GM10248 (cell line): ENCODE measurements around the gene LIME1.

Experiments
- CTCF ChIA-PET: fragments of 300-600 bp; sonication (Branson Sonifier 250); formaldehyde crosslinking; extraction: SDS; loops from one replicate; lab custom pipeline; 2021; ENCODE audit warnings: antibody characterized with exemption; lab: Yijun Ruan, JAX
- POLR2A ChIA-PET: fragments of 350-650 bp; sonication (Branson Sonifier 250); formaldehyde crosslinking; extraction: SDS; loops from one replicate; lab custom pipeline; 2020; ENCODE audit warnings: antibody characterized with exemption; lab: Yijun Ruan, JAX
- DNase-seq: peaks from one replicate; pipeline ENCODE4 v3.0.0; 2012; ENCODE audit errors: extremely low spot score
- TF ChIP-seq, protein P1 (sequence below): IDR thresholded peaks from 2 replicates; pipeline ENCODE4 v1.5.1; 2012; ENCODE audit warnings: mild to moderate bottlenecking, low read depth; ENCODE audit errors: extremely low read depth, missing control alignments, control extremely low read depth

LIME1 gene

DNA sequence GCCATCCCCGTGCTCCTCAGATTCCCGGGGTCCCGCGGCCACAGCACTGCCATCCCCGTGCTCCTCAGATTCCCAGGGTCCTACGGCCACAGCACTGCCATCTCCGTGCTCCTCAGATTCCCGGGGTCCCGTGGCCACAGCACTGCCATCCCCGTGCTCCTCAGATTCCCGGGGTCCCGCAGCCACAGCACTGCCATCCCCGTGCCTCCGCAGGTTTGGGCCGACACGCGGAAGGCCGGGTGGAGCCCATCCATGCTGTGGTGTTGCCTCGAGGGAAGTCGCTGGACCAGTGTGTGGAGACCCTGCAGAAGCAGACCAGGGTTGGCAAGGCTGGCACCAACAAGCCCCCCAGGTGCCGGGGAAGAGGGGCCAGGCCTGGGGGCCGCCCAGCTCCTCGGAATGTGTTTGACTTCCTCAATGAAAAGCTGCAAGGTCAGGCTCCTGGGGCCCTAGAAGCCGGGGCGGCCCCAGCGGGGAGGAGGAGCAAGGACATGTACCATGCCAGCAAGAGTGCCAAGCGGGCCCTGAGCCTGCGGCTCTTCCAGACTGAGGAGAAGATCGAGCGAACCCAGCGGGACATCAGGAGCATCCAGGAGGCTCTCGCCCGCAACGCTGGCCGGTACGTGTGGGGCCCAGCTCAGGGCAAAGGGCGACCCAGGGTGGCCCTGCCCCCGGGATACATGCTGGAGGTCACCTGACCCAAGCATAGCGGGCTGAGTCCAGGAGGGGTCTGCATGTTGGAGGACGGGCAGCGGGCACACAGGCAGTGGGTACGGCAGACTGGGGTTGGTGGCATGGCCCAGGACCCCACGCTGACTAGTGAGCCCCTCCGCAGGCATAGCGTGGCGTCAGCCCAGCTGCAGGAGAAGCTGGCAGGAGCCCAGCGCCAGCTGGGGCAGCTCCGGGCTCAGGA, 1.3 kb upstream of the LIME1 start:
- CTCF ChIA-PET, result interaction anchor here (1.3 to 4.6 kb wide), 5 partner anchors 23 to 197 kb away, joined by 4 to 16 read pairs (median 5); partner anchors contain the start of genes ARFRP1 and ZGPAT
- POLR2A ChIA-PET, result no interaction called here
- DNase-seq, result peak; percentile 3
- TF ChIP-seq, protein P1, sequence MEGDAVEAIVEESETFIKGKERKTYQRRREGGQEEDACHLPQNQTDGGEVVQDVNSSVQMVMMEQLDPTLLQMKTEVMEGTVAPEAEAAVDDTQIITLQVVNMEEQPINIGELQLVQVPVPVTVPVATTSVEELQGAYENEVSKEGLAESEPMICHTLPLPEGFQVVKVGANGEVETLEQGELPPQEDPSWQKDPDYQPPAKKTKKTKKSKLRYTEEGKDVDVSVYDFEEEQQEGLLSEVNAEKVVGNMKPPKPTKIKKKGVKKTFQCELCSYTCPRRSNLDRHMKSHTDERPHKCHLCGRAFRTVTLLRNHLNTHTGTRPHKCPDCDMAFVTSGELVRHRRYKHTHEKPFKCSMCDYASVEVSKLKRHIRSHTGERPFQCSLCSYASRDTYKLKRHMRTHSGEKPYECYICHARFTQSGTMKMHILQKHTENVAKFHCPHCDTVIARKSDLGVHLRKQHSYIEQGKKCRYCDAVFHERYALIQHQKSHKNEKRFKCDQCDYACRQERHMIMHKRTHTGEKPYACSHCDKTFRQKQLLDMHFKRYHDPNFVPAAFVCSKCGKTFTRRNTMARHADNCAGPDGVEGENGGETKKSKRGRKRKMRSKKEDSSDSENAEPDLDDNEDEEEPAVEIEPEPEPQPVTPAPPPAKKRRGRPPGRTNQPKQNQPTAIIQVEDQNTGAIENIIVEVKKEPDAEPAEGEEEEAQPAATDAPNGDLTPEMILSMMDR, result no peak

- TF ChIP-seq, protein P1, result no peak
- DNase-seq, result peak; percentile 47
- CTCF ChIA-PET, result interaction anchor here (0.6 to 4.6 kb wide), 4 partner anchors 27 to 128 kb away, joined by 3 to 16 read pairs (median 4); partner anchors contain the start of genes ARFRP1, TPD52L2 and ZGPAT
- POLR2A ChIA-PET, result interaction anchor here (0.7 kb wide), 1 partner anchor 48 kb away, joined by 5 read pairs; no protein-coding TSS in a partner anchor
Observed at GRCh38 chr20:63736893-63737694, 630 bp downstream of the LIME1 start.

GRCh38 chr20:63737695-63737944, 1.2 kb downstream of the LIME1 start:
- TF ChIP-seq, protein P1, result no peak
- DNase-seq, result no peak
- ChIA-PET POLR2A (no interaction called here), CTCF (interaction anchor here (0.9 kb wide), 1 partner anchor 8 kb away, joined by 3 read pairs; no protein-coding TSS in a partner anchor)

GRCh38 chr20:63737945-63738686, 1.7 kb downstream of the LIME1 start:
- TF ChIP-seq, protein P1, result no peak
- POLR2A ChIA-PET, result no interaction called here
- DNase-seq, result peak; percentile 65
- CTCF ChIA-PET, result interaction anchor here (0.9 kb wide), 1 partner anchor 8 kb away, joined by 3 read pairs; no protein-coding TSS in a partner anchor

- TF ChIP-seq, protein P1, result no peak
- ChIA-PET POLR2A (interaction anchor here (1.0 kb wide), 1 partner anchor 31 kb away, joined by 3 read pairs; the partner anchor contains the start of genes ARFRP1 and ZGPAT), CTCF (interaction anchor here (0.9 kb wide), 1 partner anchor 9 kb away, joined by 3 read pairs; no protein-coding TSS in a partner anchor)
- peak; percentile 20 for DNase-seq
Observed at GRCh38 chr20:63738687-63739129, 2.2 kb downstream of the LIME1 start.
